ENCODE measurements around the gene LRRC10B. TPM values are rescaled to one million over a fixed set of nuclear protein-coding genes. Genes with fewer than 3 reads are reported as not detected.
"Not testable (repeated sequence)": the region's sequence is repeated elsewhere in the genome, so short reads cannot be mapped to it uniquely, and the experiment has no call there.

LRRC10B gene
- total RNA-seq, result 1.2 TPM
- long read RNA-seq, partial matches to known transcripts, result 0 of 1 reads
- long read RNA-seq, other reads (novel, unspliced or antisense), result 0 of 1 reads

- DNase-seq (ENCODE audit: low spot score), result no peak
Observed at GRCh38 chr11:61507962-61508861, at the start of gene LRRC10B. Gene LRRC10B, plus strand, starts transcription at chr11:61508749. Its CDS starts 250 bp downstream, at chr11:61508999.

- no peak for DNase-seq (ENCODE audit: low spot score)
Observed at GRCh38 chr11:61460474-61460881, 48.1 kb upstream of the LRRC10B start.

- DNase-seq (ENCODE audit: low spot score), result no peak
Observed at GRCh38 chr11:61460986-61461385, 47.6 kb upstream of the LRRC10B start.

GRCh38 chr11:61467602-61468001 lies 40.9 kb upstream of the LRRC10B start:
- not testable (repeated sequence) for DNase-seq (ENCODE audit: low spot score)

- no peak for DNase-seq (ENCODE audit: low spot score)
Observed at GRCh38 chr11:61468002-61468401, 40.5 kb upstream of the LRRC10B start.

- no peak for DNase-seq (ENCODE audit: low spot score)
Observed at GRCh38 chr11:61472282-61472681, 36.3 kb upstream of the LRRC10B start.

GRCh38 chr11:61472868-61473267 lies 35.7 kb upstream of the LRRC10B start:
- DNase-seq (ENCODE audit: low spot score), result no peak

GRCh38 chr11:61473370-61474012 lies 35.1 kb upstream of the LRRC10B start:
- no peak for DNase-seq (ENCODE audit: low spot score)

GRCh38 chr11:61474013-61474643 lies 34.4 kb upstream of the LRRC10B start:
- no peak for DNase-seq (ENCODE audit: low spot score)

- no peak for DNase-seq (ENCODE audit: low spot score)
Observed at GRCh38 chr11:61475433-61475832, 33.1 kb upstream of the LRRC10B start.

- no peak for DNase-seq (ENCODE audit: low spot score)
Observed at GRCh38 chr11:61476371-61476770, 32.2 kb upstream of the LRRC10B start.

GRCh38 chr11:61477126-61477525 lies 31.4 kb upstream of the LRRC10B start:
- no peak for DNase-seq (ENCODE audit: low spot score)

GRCh38 chr11:61477727-61478148 lies 30.8 kb upstream of the LRRC10B start:
- no peak for DNase-seq (ENCODE audit: low spot score)

GRCh38 chr11:61479360-61480058 lies 29.0 kb upstream of the LRRC10B start:
- DNase-seq (ENCODE audit: low spot score), result not testable (repeated sequence)

GRCh38 chr11:61480261-61480993 lies 28.1 kb upstream of the LRRC10B start:
- DNase-seq (ENCODE audit: low spot score), result no peak

GRCh38 chr11:61480994-61481335 lies 27.6 kb upstream of the LRRC10B start:
- DNase-seq (ENCODE audit: low spot score), result no peak

- DNase-seq (ENCODE audit: low spot score), result no peak
Observed at GRCh38 chr11:61481806-61482205, 26.7 kb upstream of the LRRC10B start.

- DNase-seq (ENCODE audit: low spot score), result no peak
Observed at GRCh38 chr11:61482513-61482912, 26.0 kb upstream of the LRRC10B start.

- no peak for DNase-seq (ENCODE audit: low spot score)
Observed at GRCh38 chr11:61484541-61484940, 24.0 kb upstream of the LRRC10B start.

- no peak for DNase-seq (ENCODE audit: low spot score)
Observed at GRCh38 chr11:61485080-61485479, 23.5 kb upstream of the LRRC10B start.
